NCI-H2196 (cell line): Measurements from ENCODE around the gene CHRNA4.
"Not testable (repeated sequence)": the region's sequence is repeated elsewhere in the genome, so short reads cannot be mapped to it uniquely, and the experiment has no call there.

ENCODE experiments used
- DNase-seq: peaks from one replicate; lab custom pipeline; 2025; ENCODE audit not compliant: unreplicated experiment; lab: John Stamatoyannopoulos, UW

Gene CHRNA4

DNA sequence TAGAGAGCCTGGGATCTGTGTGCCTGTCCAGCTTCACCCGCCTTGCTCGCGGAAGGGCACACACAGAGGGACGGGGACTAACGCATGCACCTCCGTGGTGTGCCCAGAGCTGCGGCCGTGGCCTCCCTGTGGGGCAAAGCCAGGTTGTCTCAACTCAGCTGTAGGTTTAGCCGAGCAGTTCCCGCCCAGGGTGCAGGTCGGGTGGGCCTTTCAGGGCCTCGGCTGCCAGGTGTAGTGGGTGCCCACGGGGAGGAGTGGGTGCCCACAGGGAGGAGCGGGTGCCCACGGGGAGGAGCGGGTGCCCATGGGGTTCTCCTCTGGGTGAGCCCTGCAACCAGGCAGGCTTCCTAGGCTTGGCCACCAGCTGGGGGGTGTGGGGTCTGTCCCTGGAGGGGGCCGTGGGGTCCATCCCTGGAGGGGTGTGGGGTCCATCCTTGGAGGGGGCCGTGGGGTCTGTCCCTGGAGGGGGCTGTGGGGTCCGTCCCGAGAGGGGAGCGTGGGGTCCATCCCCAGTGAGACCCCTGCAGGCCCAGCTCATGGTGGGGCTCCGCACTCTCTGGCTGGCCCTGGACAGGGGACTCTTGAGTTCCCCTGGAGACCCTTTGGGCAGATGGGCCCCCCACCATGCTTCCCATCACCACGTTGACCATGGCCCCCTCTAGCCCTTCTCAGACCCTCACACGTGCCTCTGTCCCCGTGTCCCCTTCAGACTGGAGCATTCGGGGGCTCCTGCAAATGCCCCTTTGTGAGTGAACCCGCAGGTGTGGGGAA, 37.8 kb upstream of the CHRNA4 start:
- no peak for DNase-seq

GRCh38 chr20:63397946-63398450, 36.8 kb upstream of the CHRNA4 start:
- no peak for DNase-seq

DNA sequence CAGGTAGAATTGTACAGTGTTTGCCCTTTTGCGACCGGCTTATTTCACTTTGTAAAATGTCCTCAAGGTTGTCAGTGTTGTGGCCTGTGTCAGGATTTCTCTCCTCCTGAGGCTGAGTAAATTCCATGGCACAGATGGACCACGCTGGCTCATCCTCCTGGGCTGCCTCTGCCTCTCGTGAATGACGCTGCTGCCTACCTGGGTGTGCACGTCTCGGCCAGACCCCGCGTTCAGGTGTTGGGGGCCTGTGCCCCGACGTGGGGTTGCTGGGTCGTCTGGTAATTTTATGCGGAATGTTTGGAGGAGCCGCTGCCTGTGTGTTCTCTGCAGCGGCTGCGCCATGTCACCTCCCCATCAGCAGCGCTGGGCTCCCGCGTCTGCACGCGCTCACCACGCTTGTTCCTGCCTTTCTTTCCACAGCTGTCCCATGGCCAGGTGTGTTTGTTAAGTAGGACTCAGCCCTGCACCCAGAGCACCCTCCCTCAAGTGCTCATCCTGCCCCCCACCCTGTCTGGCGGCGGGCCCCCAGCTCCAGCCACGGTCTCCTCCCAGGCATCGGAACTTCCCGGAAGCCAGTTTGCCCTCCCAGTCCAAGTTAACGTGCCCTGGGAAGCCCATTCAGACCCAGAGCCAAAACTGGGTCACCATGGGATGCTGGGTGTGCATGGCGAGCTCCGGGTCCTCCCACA, 36.1 kb upstream of the CHRNA4 start:
- no peak for DNase-seq

DNA sequence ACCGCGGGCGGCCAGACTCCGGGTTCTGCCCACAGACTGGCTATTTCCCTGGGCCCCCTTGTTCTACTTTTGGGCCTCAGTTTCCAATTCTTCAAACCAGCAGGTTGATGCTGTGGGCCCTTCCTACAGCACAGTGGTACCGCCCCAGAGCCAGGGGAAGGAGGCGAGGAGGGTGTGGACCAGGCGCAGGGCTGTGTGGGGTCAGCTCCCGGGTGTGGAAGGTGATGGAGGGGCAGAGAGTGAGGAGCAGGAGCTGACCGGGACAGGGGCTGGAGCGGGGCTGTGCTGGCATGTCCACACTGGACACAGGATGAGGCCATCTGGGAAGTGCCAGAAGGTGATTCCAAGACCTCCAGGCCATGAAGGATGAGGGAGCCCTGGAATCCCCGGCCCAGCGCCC, 35.2 kb upstream of the CHRNA4 start:
- no peak for DNase-seq

DNA sequence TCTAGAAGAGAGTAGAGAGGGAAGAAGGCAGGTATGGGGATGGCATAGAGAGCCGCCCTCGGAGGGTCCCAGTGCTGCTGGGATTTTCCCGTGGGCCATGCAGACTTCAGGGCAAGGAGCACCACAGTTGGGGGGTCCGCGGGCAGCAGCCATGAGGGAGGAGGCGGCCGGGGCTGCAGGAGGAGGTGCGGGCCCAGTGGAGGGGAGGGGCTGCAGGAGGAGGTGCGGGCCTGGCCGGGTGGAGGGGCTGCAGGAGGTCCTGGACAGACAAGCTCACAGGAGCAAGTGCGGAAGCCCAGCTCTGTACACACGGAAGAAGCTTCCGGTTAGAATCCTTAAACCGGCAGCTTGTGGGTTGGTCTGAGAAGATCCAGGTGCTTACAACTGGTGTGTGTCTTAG, 34.6 kb upstream of the CHRNA4 start:
- no peak for DNase-seq

DNA sequence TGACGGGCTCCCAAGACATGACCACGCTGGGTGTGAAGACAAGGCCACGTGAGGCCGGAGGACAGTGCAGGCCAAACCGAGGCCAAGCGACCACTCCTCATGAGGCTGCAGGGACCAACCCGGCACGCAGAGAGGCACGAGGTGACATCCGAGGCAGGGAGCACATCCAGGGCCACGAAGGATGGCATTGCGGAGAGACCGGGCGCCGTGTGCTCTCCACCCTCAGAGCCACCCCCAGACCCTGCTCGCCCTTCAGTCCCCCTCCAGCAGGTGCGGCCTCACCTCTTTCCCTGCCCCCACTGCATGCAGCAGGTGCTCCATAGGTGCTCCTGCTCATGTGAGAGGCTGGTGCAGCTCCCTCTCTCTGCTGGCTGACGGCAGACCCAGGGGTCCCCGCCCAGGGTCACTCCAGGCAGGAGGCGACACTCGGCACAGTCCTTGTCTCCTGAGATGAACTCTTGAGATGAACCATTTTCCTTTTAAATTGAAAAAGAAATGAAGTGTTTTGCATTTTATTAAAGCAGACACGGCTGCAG, 33.8 kb upstream of the CHRNA4 start:
- no peak for DNase-seq

DNA sequence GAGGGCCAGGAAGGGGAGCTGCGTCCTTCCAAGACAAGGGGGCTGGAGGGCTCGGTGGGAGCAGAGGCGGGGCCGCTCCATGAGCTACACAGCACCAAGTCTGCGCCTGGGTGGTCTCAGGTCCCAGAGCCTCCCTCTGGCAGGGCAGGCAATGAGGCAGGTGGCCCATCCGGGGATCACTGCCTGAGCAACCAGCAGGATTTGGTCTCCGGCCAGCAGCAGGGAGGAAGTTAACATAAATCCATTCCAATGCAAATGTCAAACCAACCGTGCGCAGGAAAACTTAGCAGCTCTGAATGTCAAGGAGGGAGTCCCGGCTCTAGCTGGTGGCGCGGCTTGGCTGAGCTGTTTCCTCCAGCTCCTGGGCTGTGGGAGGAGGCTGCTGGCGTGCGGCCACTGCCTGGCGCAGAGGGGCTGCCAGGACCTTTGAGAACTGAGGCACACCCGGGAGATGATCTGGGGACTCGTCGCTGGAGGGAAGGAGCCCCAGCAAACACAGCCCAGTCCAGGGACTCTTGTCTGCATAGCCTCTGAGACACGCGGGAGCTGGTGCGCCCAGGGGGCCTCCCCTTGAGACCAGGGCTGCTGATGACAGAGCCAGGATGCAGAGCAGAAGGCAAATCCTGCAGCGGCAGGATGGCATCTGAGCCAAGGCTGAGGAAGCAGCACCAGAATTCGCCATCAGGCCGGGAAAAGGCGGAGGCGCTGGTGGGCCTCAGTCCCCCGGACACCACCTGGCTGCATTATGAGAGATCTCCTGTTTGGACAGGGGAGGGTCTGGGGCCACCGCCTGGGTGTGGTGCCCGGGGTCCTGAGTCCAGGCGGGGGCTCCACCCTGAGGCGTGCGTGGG, 33.1 kb upstream of the CHRNA4 start:
- DNase-seq, result peak; percentile 12

- DNase-seq, result no peak
These were observed 32.4 kb upstream of the CHRNA4 start for GRCh38 chr20:63393566-63393965.

DNA sequence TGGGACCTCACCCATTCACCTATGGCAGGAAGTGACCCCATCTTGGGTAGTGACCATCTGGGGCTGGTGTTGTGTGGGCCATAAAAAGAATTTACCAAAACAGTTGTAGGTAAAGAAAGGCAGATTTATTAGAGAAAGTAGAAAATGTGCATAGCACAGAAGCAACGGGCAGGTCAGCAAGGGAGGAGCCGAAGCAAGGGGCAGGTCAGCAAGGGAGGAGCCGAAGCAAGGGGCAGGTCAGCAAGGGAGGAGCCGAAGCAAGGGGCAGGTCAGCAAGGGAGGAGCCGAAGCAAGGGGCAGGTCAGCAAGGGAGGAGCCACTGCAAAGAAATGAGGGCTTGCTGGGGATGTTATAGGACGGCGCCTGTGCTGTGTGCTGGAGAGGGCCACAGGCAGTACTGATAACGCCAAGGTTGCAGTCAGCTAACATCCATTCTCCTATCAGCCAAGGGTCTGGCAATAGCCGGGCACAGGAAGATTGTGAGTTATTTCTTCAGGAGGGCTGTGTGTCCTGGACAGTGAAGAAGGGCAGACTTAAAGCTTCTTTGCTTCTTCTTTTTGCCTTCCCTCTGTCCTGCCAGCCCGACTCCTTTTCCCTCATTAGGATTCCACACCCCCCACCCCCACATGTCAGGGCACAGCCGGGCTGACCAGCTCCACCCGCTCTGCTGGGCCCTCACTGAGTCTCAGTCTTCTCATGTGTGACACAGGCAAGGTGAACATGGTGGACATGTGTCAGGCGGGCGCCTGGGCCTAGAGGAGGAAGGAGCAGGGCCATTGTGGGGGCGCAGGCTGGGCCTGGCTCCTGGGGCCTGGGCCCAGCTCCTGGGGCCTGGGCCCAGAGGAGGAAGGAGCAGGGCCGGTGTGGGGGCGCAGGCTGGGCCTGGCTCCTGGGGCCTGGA, 31.6 kb upstream of the CHRNA4 start:
- no peak for DNase-seq

GRCh38 chr20:63387917-63388316, 26.8 kb upstream of the CHRNA4 start:
- no peak for DNase-seq

DNA sequence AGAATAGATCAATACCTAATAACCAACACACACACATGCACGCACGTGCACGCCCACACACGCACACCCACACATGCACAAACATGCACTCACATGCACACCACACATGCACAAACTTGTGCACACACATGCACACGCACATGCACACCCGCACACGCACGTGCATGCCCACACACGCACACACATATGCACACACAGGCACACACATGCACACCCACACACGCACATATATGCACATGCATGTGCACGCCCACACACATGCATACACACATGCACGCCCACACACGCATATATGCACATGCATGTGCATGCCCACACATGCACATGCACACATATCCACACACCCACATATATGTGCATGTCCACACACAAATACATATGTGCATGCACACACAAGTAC, 26.2 kb upstream of the CHRNA4 start:
- no peak for DNase-seq

GRCh38 chr20:63386491-63386890, 25.3 kb upstream of the CHRNA4 start:
- DNase-seq, result no peak

DNA sequence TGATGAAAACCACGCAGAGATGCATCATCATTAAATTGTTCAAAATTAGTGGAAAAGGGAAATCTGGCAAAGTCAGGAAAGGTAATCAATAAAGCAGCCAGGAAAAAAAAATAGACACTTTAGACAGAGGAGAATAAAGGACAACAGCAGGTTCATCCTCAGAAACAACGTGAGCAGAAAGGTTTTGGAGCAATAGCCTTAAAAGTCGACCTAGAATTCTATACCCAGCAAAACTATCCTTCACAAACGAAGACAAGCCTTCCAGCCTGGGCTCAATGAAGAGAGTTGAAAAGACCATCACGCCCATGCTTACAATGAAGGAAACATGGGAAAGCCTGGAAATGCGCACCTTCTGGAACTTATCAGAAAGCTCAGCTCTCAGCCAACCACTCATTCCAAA, 24.7 kb upstream of the CHRNA4 start:
- no peak for DNase-seq

GRCh38 chr20:63384336-63384735, 23.2 kb upstream of the CHRNA4 start:
- DNase-seq, result no peak

- no peak for DNase-seq
These were observed 22.4 kb upstream of the CHRNA4 start for GRCh38 chr20:63383556-63383955.

GRCh38 chr20:63382551-63383300, 21.6 kb upstream of the CHRNA4 start:
- peak; percentile 12 for DNase-seq

GRCh38 chr20:63381781-63382431, 20.8 kb upstream of the CHRNA4 start:
- DNase-seq, result peak; percentile 24

- DNase-seq, result no peak
These were observed 19.3 kb upstream of the CHRNA4 start for GRCh38 chr20:63380346-63380870.

DNA sequence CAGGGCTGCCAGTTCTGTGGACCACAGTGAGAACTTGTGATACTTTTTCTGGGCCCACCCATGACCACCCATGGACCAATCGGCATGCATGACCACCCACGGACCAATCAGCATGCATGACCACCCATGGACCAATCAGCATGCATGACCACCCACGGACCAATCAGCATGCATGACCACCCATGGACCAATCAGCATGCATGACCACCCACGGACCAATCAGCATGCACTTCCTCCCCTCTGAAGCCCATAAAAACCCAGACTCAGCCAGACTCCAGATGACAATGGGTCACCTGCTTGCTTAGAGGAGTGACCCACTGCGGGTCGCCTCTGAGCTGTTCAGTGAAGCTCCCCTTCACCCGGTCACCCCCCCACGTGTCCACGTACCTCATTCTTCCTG, 18.7 kb upstream of the CHRNA4 start:
- not testable (repeated sequence) for DNase-seq
